ENCODE measurements around the gene SMAD5.

The SMAD5 gene

DNA sequence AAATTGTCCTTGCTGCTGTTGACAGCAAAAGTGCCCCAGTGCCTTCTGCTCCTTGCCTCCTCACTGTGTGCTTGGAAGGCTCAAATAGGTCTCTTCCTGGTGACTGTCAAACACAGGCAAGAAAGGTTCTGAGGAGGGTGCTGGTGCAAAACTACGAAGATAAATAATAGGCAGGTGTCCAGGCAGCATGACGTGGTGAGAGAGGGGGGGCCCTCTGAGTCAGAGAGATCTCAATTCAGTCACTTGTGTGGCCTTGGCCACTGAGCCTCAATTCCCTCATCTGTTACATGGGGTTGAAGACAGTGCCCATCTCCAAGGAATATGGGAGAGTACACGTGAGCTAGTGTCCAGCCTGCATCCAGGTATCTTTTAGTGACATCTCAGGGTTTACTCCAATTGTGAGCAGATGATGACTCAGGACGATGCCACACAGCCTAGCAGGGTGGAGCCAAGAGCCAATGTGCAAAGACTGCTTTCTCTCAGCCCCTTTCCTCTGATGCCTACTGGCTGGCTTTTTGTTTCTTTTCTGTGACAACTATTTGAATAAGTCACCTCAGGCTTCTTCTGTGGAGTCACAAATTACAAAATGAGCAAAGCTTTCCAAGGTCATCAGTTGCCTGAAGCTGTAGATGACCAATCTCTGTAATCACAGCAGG lies 90.1 kb downstream of the SMAD5 start:
- H3K18ac ChIP-seq (ENCODE audit: low read depth in 1 of 2, low read length in 2 of 2), result no peak overlapping the region
- no peak overlapping the region for H3K9ac ChIP-seq (ENCODE audit: low read length)
- peaks cover 25% of the 10 kb centered on the region for H3K9me3 ChIP-seq (ENCODE audit: control insufficient read depth, low read length)
- no peaks in the 10 kb centered on the region for H3K79me1 ChIP-seq (replicated peaks; ENCODE audit: low read length, poor library complexity, severe bottlenecking)
- peaks cover 9% of the 10 kb centered on the region for H3K4me1 ChIP-seq (ENCODE audit: control insufficient read depth, insufficient read depth, low read depth, low read length)
- no peak overlapping the region for H3K4ac ChIP-seq (ENCODE audit: low read depth in 1 of 2, low read length in 2 of 2)
- H3K14ac ChIP-seq (ENCODE audit: low read length in 2 of 2), result no peak overlapping the region
- H2AFZ ChIP-seq (ENCODE audit: low read depth, low read length), result no peak overlapping the region
- no peak overlapping the region for H3K27ac ChIP-seq (ENCODE audit: low read length, poor library complexity, severe bottlenecking)
- no peak overlapping the region for H4K8ac ChIP-seq (ENCODE audit: low read length)
- no peak overlapping the region for H2AK5ac ChIP-seq (ENCODE audit: low read length, severe bottlenecking)
- H3K27me3 ChIP-seq (ENCODE audit: control insufficient read depth in 1 of 2, insufficient read depth in 1 of 2, low read length in 2 of 2), result peaks cover 20 to 68% of the 10 kb centered on the region in 2 experiments
- WGBS, result 81% methylated on average over 4 of the region's 4 CpGs
- no peak overlapping the region for H4K91ac ChIP-seq (ENCODE audit: low read length)
- H2BK12ac ChIP-seq (ENCODE audit: low read length in 2 of 2), result no peak overlapping the region
- H3K4me2 ChIP-seq (ENCODE audit: low read length, poor library complexity, severe bottlenecking), result no peak overlapping the region
- no peak for DNase-seq
- no peak overlapping the region for H2BK120ac ChIP-seq (ENCODE audit: low read depth, low read length)
- H2BK15ac ChIP-seq (ENCODE audit: low read depth, poor library complexity, severe bottlenecking), result no peak overlapping the region
- no peak overlapping the region for H2BK5ac ChIP-seq (ENCODE audit: low read depth, low read length, poor library complexity, severe bottlenecking)
- no peaks in the 10 kb centered on the region for H3K36me3 ChIP-seq (ENCODE audit: control insufficient read depth in 1 of 2, insufficient read depth in 2 of 2, low read depth in 1 of 2, low read length in 2 of 2)
- no peak overlapping the region for H3K23ac ChIP-seq (ENCODE audit: low read length in 2 of 2)
- no peak overlapping the region for H3K4me3 ChIP-seq (ENCODE audit: insufficient read depth in 1 of 2, low read depth in 1 of 2, low read length in 2 of 2)

DNA sequence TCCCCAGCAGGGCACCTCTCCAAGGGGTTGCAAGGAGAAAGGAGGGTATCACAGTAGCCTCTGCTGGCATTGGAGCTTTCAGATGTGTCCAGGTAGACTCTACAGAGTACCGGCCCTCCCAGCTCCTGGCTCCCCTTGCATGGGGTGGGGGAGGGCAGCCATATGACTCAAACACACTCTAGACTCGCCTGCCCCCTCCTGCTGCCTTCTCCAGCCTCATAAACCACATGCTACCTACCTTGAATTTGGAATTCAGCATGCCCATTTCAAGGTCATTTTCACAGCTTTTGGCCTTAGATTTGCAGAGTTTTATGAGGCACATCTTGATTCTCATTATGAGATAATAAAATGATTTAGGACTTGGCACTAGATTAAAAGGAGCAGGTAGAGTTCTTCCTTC lies 93.2 kb downstream of the SMAD5 start:
- Histone ChIP-seq H3K79me1 (replicated peaks; ENCODE audit: low read length, poor library complexity, severe bottlenecking) (no peaks in the 10 kb centered on the region), H3K9me3 (ENCODE audit: control insufficient read depth, low read length) (peaks cover 11% of the 10 kb centered on the region), H3K14ac (ENCODE audit: low read length in 2 of 2) (no peak overlapping the region), H3K4ac (ENCODE audit: low read depth in 1 of 2, low read length in 2 of 2) (no peak overlapping the region), H3K9ac (ENCODE audit: low read length) (no peak overlapping the region), H3K36me3 (ENCODE audit: control insufficient read depth in 1 of 2, insufficient read depth in 2 of 2, low read depth in 1 of 2, low read length in 2 of 2) (no peaks in the 10 kb centered on the region), H2BK15ac (ENCODE audit: low read depth, poor library complexity, severe bottlenecking) (no peak overlapping the region), H3K4me3 (ENCODE audit: insufficient read depth in 1 of 2, low read depth in 1 of 2, low read length in 2 of 2) (no peak overlapping the region), H2AFZ (ENCODE audit: low read depth, low read length) (no peak overlapping the region), H2AK5ac (ENCODE audit: low read length, severe bottlenecking) (no peak overlapping the region), H3K18ac (ENCODE audit: low read depth in 1 of 2, low read length in 2 of 2) (no peak overlapping the region), H3K4me1 (ENCODE audit: control insufficient read depth, insufficient read depth, low read depth, low read length) (peaks cover 12% of the 10 kb centered on the region), H3K27me3 (ENCODE audit: control insufficient read depth in 1 of 2, insufficient read depth in 1 of 2, low read length in 2 of 2) (peaks cover 25 to 71% of the 10 kb centered on the region in 2 experiments), H3K23ac (ENCODE audit: low read length in 2 of 2) (no peak overlapping the region), H2BK120ac (ENCODE audit: low read depth, low read length) (no peak overlapping the region), H2BK12ac (ENCODE audit: low read length in 2 of 2) (no peak overlapping the region), H3K4me2 (ENCODE audit: low read length, poor library complexity, severe bottlenecking) (no peak overlapping the region), H4K91ac (ENCODE audit: low read length) (no peak overlapping the region), H2BK5ac (ENCODE audit: low read depth, low read length, poor library complexity, severe bottlenecking) (no peak overlapping the region), H3K27ac (ENCODE audit: low read length, poor library complexity, severe bottlenecking) (no peak overlapping the region), H4K8ac (ENCODE audit: low read length) (no peak overlapping the region)
- WGBS, result 36% methylated on average over 2 of the region's 2 CpGs
- DNase-seq, result no peak

DNA sequence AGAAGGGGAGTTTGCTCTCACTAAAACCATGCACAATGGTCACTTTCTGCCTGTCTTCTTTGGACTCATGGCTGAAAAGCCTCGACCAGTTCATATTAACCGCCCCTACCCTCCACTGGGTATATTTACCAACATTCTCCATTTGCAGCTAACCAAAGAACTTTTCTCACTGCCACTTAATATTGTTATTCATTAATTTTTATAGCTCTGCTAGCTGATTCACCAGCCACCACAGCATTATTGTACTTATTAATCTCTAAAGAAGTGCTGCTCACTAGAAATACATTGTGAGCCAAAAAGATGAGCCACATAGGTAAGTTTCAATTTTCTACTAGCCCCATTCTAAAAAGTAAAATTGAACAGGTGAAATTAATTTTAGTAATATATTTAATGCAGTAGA lies 93.8 kb downstream of the SMAD5 start:
- Histone ChIP-seq H2AK5ac (ENCODE audit: low read length, severe bottlenecking) (no peak overlapping the region), H4K91ac (ENCODE audit: low read length) (no peak overlapping the region), H3K9me3 (ENCODE audit: control insufficient read depth, low read length) (peaks cover 5% of the 10 kb centered on the region), H2BK120ac (ENCODE audit: low read depth, low read length) (no peak overlapping the region), H3K23ac (ENCODE audit: low read length in 2 of 2) (no peak overlapping the region), H3K36me3 (ENCODE audit: control insufficient read depth in 1 of 2, insufficient read depth in 2 of 2, low read depth in 1 of 2, low read length in 2 of 2) (no peaks in the 10 kb centered on the region), H3K27ac (ENCODE audit: low read length, poor library complexity, severe bottlenecking) (peak overlapping the region; percentile 6), H3K4ac (ENCODE audit: low read depth in 1 of 2, low read length in 2 of 2) (no peak overlapping the region), H2AFZ (ENCODE audit: low read depth, low read length) (no peak overlapping the region), H3K79me1 (replicated peaks; ENCODE audit: low read length, poor library complexity, severe bottlenecking) (no peaks in the 10 kb centered on the region), H3K14ac (ENCODE audit: low read length in 2 of 2) (no peak overlapping the region), H3K18ac (ENCODE audit: low read depth in 1 of 2, low read length in 2 of 2) (no peak overlapping the region), H2BK15ac (ENCODE audit: low read depth, poor library complexity, severe bottlenecking) (no peak overlapping the region), H2BK12ac (ENCODE audit: low read length in 2 of 2) (no peak overlapping the region), H3K9ac (ENCODE audit: low read length) (no peak overlapping the region), H3K27me3 (ENCODE audit: control insufficient read depth in 1 of 2, insufficient read depth in 1 of 2, low read length in 2 of 2) (peaks cover 27 to 67% of the 10 kb centered on the region in 2 experiments), H2BK5ac (ENCODE audit: low read depth, low read length, poor library complexity, severe bottlenecking) (no peak overlapping the region), H3K4me3 (ENCODE audit: insufficient read depth in 1 of 2, low read depth in 1 of 2, low read length in 2 of 2) (no peak overlapping the region), H4K8ac (ENCODE audit: low read length) (no peak overlapping the region), H3K4me2 (ENCODE audit: low read length, poor library complexity, severe bottlenecking) (no peak overlapping the region), H3K4me1 (ENCODE audit: control insufficient read depth, insufficient read depth, low read depth, low read length) (peaks cover 12% of the 10 kb centered on the region)
- no peak for DNase-seq
- WGBS, result 39% methylated on average over 2 of the region's 2 CpGs

DNA sequence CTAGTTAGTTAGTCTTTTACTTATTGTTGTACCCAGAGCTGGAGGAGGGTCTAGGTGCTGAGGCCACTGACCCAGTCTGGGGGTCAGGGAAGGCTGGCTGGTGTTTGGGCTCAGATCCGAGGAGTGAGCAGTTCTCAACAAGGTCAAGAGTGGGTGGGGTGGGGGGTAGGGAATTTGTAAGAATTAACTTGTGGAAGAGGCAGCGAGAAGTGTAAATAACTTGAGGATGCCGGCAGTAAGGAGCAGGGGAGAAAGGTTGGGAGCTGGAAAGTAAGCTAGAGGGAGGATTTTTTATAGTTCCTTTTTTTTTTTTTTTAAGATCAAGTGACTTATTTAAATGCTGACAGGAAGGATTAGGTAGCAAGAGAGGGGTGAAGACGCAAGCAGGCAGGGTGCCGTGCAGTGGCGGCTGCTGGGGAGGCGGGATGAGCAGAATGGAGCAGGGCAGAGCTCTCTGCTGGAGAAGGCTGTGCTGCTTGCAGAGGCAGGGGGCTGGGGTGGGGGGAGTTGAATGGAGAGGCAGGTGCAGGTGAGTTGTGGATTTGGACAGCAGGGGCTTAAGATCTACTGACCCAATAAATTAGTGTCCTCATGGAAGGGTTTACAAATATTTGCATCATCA lies 95.6 kb downstream of the SMAD5 start:
- Histone ChIP-seq H2BK120ac (ENCODE audit: low read depth, low read length) (no peak overlapping the region), H2BK15ac (ENCODE audit: low read depth, poor library complexity, severe bottlenecking) (no peak overlapping the region), H3K23ac (ENCODE audit: low read length in 2 of 2) (no peak overlapping the region), H3K4me1 (ENCODE audit: control insufficient read depth, insufficient read depth, low read depth, low read length) (peaks cover 12% of the 10 kb centered on the region), H3K79me1 (replicated peaks; ENCODE audit: low read length, poor library complexity, severe bottlenecking) (no peaks in the 10 kb centered on the region), H4K91ac (ENCODE audit: low read length) (no peak overlapping the region), H2BK12ac (ENCODE audit: low read length in 2 of 2) (no peak overlapping the region), H3K18ac (ENCODE audit: low read depth in 1 of 2, low read length in 2 of 2) (no peak overlapping the region), H3K4me3 (ENCODE audit: insufficient read depth in 1 of 2, low read depth in 1 of 2, low read length in 2 of 2) (no peak overlapping the region), H3K27ac (ENCODE audit: low read length, poor library complexity, severe bottlenecking) (no peak overlapping the region), H2AK5ac (ENCODE audit: low read length, severe bottlenecking) (no peak overlapping the region), H4K8ac (ENCODE audit: low read length) (no peak overlapping the region), H3K14ac (ENCODE audit: low read length in 2 of 2) (no peak overlapping the region), H3K4me2 (ENCODE audit: low read length, poor library complexity, severe bottlenecking) (no peak overlapping the region), H2AFZ (ENCODE audit: low read depth, low read length) (no peak overlapping the region), H3K4ac (ENCODE audit: low read depth in 1 of 2, low read length in 2 of 2) (no peak overlapping the region), H3K9ac (ENCODE audit: low read length) (no peak overlapping the region), H2BK5ac (ENCODE audit: low read depth, low read length, poor library complexity, severe bottlenecking) (no peak overlapping the region), H3K36me3 (ENCODE audit: control insufficient read depth in 1 of 2, insufficient read depth in 2 of 2, low read depth in 1 of 2, low read length in 2 of 2) (no peaks in the 10 kb centered on the region), H3K27me3 (ENCODE audit: control insufficient read depth in 1 of 2, insufficient read depth in 1 of 2, low read length in 2 of 2) (peaks cover 27 to 56% of the 10 kb centered on the region in 2 experiments), H3K9me3 (ENCODE audit: control insufficient read depth, low read length) (no peaks in the 10 kb centered on the region)
- no peak for DNase-seq
- 61% methylated on average over 7 of the region's 7 CpGs for WGBS

Data from mesenchymal stem cell (in vitro differentiated cells and primary cell).